HEK293 (cell line): Measurements from ENCODE around the gene INTS2.

ENCODE experiments used
- CTCF ChIA-PET: fragments of 350-600 bp; formaldehyde crosslinking; extraction: SDS; loops from one replicate; lab custom pipeline; 2021; ENCODE audit warnings: antibody characterized with exemption; lab: Yijun Ruan, JAX
- POLR2A ChIA-PET: fragments of 300-600 bp; formaldehyde crosslinking; extraction: SDS; loops from one replicate; lab custom pipeline; 2020; ENCODE audit warnings: antibody characterized with exemption, inconsistent platforms; lab: Yijun Ruan, JAX
- H3K27ac ChIP-seq: fragments of 200-500 bp; sonication (Bioruptor generic); 2 replicates; pipeline ENCODE4 v1.5.1; 2014; ENCODE audit warnings: low read depth, low read length, control low read depth, inconsistent platforms; ENCODE audit errors: extremely low read depth
- H3K36me3 ChIP-seq, 2 experiments: fragments of 200-500 bp in 1 of 2; sonication (Bioruptor generic) in 1 of 2; 1 replicate in 1 of 2; 2 replicates in 1 of 2; pipeline ENCODE4 v1.5.1; 2014 to 2017; ENCODE audit warnings: inconsistent platforms in 2 of 2, low read length in 2 of 2; ENCODE audit not compliant: control insufficient read depth in 2 of 2, insufficient read depth in 1 of 2
- H3K4me1 ChIP-seq: fragments of 200-500 bp; sonication (Bioruptor generic); 2 replicates; pipeline ENCODE4 v1.5.1; 2014; ENCODE audit warnings: mild to moderate bottlenecking, low read length, inconsistent platforms; ENCODE audit not compliant: control insufficient read depth, insufficient read depth
- H3K4me3 ChIP-seq: 2 replicates; pipeline ENCODE4 v1.5.1; 2011; ENCODE audit warnings: low read depth, mild to moderate bottlenecking, control low read depth, low read length, moderate library complexity
- H3K9me3 ChIP-seq: fragments of 200-500 bp; sonication (Bioruptor generic); 2 replicates; pipeline ENCODE4 v1.5.1; 2014; ENCODE audit warnings: low read depth, low read length, inconsistent platforms; ENCODE audit not compliant: control insufficient read depth, insufficient read depth
- IKZF3 ChIP-seq: fragments of 450-650 bp; IDR thresholded peaks from 2 replicates; pipeline ENCODE4 v1.5.0; 2018; ENCODE audit warnings: missing biosample characterization, mild to moderate bottlenecking, missing genetic modification characterization, moderate library complexity
- SALL2 ChIP-seq: fragments of 450-650 bp; formaldehyde crosslinking; IDR thresholded peaks from 2 replicates; pipeline ENCODE4 v1.5.0; 2017; ENCODE audit warnings: missing biosample characterization, mild to moderate bottlenecking, missing genetic modification characterization, borderline replicate concordance
- ZBTB17 ChIP-seq: fragments of 450-650 bp; formaldehyde crosslinking; IDR thresholded peaks from 2 replicates; pipeline ENCODE4 v1.5.1; 2016; ENCODE audit warnings: missing biosample characterization, missing genetic modification characterization
- ZBTB20 ChIP-seq: fragments of 450-650 bp; formaldehyde crosslinking; IDR thresholded peaks from 2 replicates; pipeline ENCODE4 v1.5.1; 2016; ENCODE audit warnings: missing biosample characterization, missing genetic modification characterization
- ZFP69B ChIP-seq: fragments of 450-650 bp; formaldehyde crosslinking; IDR thresholded peaks from 2 replicates; pipeline ENCODE4 v1.5.1; 2016; ENCODE audit warnings: missing biosample characterization, missing genetic modification characterization
- ZNF132 ChIP-seq: fragments of 450-650 bp; formaldehyde crosslinking; IDR thresholded peaks from 2 replicates; pipeline ENCODE4 v1.5.1; 2017; ENCODE audit warnings: missing biosample characterization, missing genetic modification characterization, borderline replicate concordance
- ZNF140 ChIP-seq: fragments of 450-650 bp; formaldehyde crosslinking; IDR thresholded peaks from 2 replicates; pipeline ENCODE4 v1.5.1; 2016; ENCODE audit warnings: missing biosample characterization, missing genetic modification characterization
- ZNF24 ChIP-seq: fragments of 450-650 bp; formaldehyde crosslinking; IDR thresholded peaks from 2 replicates; pipeline ENCODE4 v1.5.1; 2016; ENCODE audit warnings: missing biosample characterization, missing genetic modification characterization
- ZNF274 ChIP-seq, 2 experiments: fragments of 200-500 bp in 1 of 2; fragments of 450-650 bp in 1 of 2; sonication (Bioruptor generic) in 1 of 2; formaldehyde crosslinking in 1 of 2; IDR thresholded peaks; 2 replicates each; pipeline versions ENCODE4 v1.5.1 to v1.6.1; 2014 to 2016; ENCODE audit warnings: borderline replicate concordance in 1 of 2, inconsistent platforms in 1 of 2, low read length in 1 of 2, missing biosample characterization in 1 of 2, missing genetic modification characterization in 1 of 2
- ZNF37A ChIP-seq: fragments of 450-650 bp; IDR thresholded peaks from 2 replicates; pipeline ENCODE4 v1.5.1; 2018; ENCODE audit warnings: missing biosample characterization, missing genetic modification characterization
- ZNF394 ChIP-seq: fragments of 450-650 bp; formaldehyde crosslinking; IDR thresholded peaks from 2 replicates; pipeline ENCODE4 v1.5.1; 2016; ENCODE audit warnings: missing biosample characterization, missing genetic modification characterization, mild to moderate bottlenecking, moderate library complexity, borderline replicate concordance
- ZNF416 ChIP-seq: fragments of 450-650 bp; formaldehyde crosslinking; IDR thresholded peaks from 2 replicates; pipeline ENCODE4 v1.5.1; 2016; ENCODE audit warnings: missing biosample characterization, missing genetic modification characterization
- ZNF549 ChIP-seq: fragments of 450-650 bp; IDR thresholded peaks from 2 replicates; pipeline ENCODE4 v1.5.1; 2018; ENCODE audit warnings: missing biosample characterization, missing genetic modification characterization, mild to moderate bottlenecking, inconsistent platforms, moderate library complexity
- ZNF561 ChIP-seq: fragments of 450-650 bp; IDR thresholded peaks from 2 replicates; pipeline ENCODE4 v1.5.1; 2018; ENCODE audit warnings: missing biosample characterization, missing genetic modification characterization, borderline replicate concordance
- ZXDB ChIP-seq: fragments of 450-650 bp; formaldehyde crosslinking; IDR thresholded peaks from 2 replicates; pipeline ENCODE4 v1.5.1; 2016; ENCODE audit warnings: missing biosample characterization, missing genetic modification characterization
- TF ChIP-seq, protein P1 (sequence below): fragments of 450-650 bp; formaldehyde crosslinking; IDR thresholded peaks from 2 replicates; pipeline ENCODE4 v1.5.1; 2016; ENCODE audit warnings: missing biosample characterization, missing genetic modification characterization
- TF ChIP-seq, protein P2 (sequence below): fragments of 450-650 bp; formaldehyde crosslinking; IDR thresholded peaks from 2 replicates; pipeline ENCODE4 v1.5.1; 2016; ENCODE audit warnings: missing biosample characterization, missing genetic modification characterization
- TF ChIP-seq, protein P3 (sequence below): fragments of 450-650 bp; formaldehyde crosslinking; IDR thresholded peaks from 2 replicates; pipeline ENCODE4 v1.5.1; 2016; ENCODE audit warnings: missing biosample characterization, missing genetic modification characterization
- TF ChIP-seq, protein P4 (sequence below): fragments of 450-650 bp; IDR thresholded peaks from 2 replicates; pipeline ENCODE4 v1.5.1; 2018; ENCODE audit warnings: missing biosample characterization, mild to moderate bottlenecking, missing genetic modification characterization
- TF ChIP-seq, protein P5 (sequence below): fragments of 450-650 bp; formaldehyde crosslinking; IDR thresholded peaks from 2 replicates; pipeline ENCODE4 v1.5.1; 2016; ENCODE audit warnings: missing biosample characterization, missing genetic modification characterization

The INTS2 gene, protein sequence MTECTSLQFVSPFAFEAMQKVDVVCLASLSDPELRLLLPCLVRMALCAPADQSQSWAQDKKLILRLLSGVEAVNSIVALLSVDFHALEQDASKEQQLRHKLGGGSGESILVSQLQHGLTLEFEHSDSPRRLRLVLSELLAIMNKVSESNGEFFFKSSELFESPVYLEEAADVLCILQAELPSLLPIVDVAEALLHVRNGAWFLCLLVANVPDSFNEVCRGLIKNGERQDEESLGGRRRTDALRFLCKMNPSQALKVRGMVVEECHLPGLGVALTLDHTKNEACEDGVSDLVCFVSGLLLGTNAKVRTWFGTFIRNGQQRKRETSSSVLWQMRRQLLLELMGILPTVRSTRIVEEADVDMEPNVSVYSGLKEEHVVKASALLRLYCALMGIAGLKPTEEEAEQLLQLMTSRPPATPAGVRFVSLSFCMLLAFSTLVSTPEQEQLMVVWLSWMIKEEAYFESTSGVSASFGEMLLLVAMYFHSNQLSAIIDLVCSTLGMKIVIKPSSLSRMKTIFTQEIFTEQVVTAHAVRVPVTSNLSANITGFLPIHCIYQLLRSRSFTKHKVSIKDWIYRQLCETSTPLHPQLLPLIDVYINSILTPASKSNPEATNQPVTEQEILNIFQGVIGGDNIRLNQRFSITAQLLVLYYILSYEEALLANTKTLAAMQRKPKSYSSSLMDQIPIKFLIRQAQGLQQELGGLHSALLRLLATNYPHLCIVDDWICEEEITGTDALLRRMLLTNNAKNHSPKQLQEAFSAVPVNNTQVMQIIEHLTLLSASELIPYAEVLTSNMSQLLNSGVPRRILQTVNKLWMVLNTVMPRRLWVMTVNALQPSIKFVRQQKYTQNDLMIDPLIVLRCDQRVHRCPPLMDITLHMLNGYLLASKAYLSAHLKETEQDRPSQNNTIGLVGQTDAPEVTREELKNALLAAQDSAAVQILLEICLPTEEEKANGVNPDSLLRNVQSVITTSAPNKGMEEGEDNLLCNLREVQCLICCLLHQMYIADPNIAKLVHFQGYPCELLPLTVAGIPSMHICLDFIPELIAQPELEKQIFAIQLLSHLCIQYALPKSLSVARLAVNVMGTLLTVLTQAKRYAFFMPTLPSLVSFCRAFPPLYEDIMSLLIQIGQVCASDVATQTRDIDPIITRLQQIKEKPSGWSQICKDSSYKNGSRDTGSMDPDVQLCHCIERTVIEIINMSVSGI

DNA sequence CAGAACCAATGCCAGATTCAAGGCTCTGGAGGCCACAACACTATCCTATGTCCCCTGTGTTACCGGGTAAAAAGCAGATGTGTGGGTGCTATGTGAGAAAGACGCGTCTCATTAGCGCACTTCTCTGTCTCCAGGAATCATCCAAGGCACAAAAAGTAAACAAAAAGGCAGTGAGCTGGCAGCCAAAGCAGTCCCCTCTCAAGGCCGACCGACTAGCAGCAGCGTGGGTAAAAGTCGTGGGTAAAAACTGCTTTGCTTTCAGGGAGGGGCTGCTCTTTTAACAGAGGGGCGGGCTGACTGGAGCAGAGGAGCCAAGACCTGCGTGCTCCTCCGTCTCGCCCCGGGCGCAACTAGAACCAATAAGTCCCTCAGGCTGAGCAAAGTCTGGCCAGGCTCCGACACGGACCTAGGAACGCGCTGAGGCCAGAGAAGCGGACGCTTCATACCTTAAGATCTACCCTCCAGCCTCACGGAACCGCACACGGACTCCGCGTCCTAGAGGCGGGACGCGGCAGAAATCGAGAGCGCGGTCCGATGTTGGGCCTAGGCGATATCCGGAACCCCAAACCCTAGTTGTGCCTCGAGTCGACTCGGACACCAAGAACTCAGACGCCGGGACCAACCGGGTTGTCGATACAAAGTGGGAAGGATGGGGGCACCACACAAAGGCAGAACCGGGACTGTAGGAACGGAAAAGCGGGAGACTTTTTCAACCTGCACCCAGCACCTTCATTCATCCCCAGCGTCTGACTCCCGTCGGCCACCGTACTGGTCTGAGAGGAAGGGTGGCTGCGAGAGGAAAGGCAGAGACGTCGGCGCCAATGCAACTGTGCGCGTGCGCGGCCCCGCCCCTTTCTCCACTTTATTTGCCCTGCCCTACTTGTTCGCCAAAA, at the start of gene INTS2:
Gene INTS2, minus strand, starts transcription at position 775 of the 893 bp plus-strand sequence. CDS start 1,338 bp downstream, outside the sequence.
- peak within 1 kb of the TSS; percentile 93 for H3K4me3 ChIP-seq
- ChIA-PET CTCF (interaction anchor here (1.0 to 1.6 kb wide), 2 partner anchors 182 to 292 kb away, joined by 3 to 4 read pairs; no protein-coding TSS in a partner anchor), POLR2A (interaction anchor here (0.5 to 4.2 kb wide), 11 partner anchors 9 to 415 kb away, joined by 3 to 18 read pairs (median 4); partner anchors contain the start of genes BRIP1 and MED13)
- H3K4me1 ChIP-seq, result peaks cover 6% of the 10 kb centered on the region; the same call in 1 of the 2 replicates
- H3K9me3 ChIP-seq, result no peaks in the 10 kb centered on the region
- peak within 1 kb of the TSS; percentile 79 for H3K27ac ChIP-seq
- H3K36me3 ChIP-seq, result peaks cover 22 to 31% of the 10 kb centered on the region in 2 experiments
- TF ChIP-seq ZNF561 (tag by site-specific recombination) (peak; percentile 93), IKZF3 (no peak; the same call in 1 of the 2 replicates), ZNF140 (no peak), ZNF394 (peak; percentile 86), ZFP69B (peak; percentile 89), ZBTB17 (tag by site-specific recombination) (peak; percentile 93), ZNF274 (IDR thresholded peaks at IDR 0.05; ENCODE audit: low read length) (no peak), ZNF274 (tag by site-specific recombination; IDR thresholded peaks at IDR 0.05; ENCODE audit: borderline replicate concordance) (no peak), ZBTB20 (tag by site-specific recombination) (peak; percentile 85), ZNF37A (tag by site-specific recombination) (no peak), SALL2 (tag by site-specific recombination) (no peak), ZNF549 (tag by site-specific recombination) (no peak), ZXDB (peak; percentile 96), ZNF132 (tag by site-specific recombination) (no peak), ZNF24 (peak; percentile 96), ZNF416 (no peak)
- TF ChIP-seq, protein P1, sequence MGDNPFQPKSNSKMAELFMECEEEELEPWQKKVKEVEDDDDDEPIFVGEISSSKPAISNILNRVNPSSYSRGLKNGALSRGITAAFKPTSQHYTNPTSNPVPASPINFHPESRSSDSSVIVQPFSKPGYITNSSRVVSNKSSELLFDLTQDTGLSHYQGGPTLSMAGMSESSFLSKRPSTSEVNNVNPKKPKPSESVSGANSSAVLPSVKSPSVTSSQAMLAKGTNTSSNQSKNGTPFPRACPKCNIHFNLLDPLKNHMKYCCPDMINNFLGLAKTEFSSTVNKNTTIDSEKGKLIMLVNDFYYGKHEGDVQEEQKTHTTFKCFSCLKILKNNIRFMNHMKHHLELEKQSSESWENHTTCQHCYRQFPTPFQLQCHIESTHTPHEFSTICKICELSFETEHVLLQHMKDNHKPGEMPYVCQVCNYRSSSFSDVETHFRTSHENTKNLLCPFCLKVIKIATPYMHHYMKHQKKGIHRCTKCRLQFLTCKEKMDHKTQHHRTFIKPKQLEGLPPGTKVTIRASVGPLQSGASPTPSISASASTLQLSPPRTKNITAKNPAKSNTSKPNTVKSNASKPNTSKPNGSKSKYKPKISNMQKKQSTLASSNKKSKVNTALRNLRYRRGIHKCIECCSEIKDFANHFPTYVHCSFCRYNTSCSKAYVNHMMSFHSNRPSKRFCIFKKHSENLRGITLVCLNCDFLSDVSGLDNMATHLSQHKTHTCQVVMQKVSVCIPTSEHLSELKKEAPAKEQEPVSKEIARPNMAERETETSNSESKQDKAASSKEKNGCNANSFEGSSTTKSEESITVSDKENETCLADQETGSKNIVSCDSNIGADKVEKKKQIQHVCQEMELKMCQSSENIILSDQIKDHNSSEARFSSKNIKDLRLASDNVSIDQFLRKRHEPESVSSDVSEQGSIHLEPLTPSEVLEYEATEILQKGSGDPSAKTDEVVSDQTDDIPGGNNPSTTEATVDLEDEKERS (tag by site-specific recombination), result peak; percentile 82; the same call in 1 of the 2 replicates
- TF ChIP-seq, protein P2, sequence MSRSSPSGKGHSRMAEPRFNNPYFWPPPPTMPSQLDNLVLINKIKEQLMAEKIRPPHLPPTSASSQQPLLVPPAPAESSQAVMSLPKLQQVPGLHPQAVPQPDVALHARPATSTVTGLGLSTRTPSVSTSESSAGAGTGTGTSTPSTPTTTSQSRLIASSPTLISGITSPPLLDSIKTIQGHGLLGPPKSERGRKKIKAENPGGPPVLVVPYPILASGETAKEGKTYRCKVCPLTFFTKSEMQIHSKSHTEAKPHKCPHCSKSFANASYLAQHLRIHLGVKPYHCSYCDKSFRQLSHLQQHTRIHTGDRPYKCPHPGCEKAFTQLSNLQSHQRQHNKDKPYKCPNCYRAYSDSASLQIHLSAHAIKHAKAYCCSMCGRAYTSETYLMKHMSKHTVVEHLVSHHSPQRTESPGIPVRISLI (tag by site-specific recombination), result peak; percentile 92
- TF ChIP-seq, protein P3, sequence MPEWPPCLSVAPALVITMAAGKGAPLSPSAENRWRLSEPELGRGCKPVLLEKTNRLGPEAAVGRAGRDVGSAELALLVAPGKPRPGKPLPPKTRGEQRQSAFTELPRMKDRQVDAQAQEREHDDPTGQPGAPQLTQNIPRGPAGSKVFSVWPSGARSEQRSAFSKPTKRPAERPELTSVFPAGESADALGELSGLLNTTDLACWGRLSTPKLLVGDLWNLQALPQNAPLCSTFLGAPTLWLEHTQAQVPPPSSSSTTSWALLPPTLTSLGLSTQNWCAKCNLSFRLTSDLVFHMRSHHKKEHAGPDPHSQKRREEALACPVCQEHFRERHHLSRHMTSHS, result no peak
- TF ChIP-seq, protein P4, sequence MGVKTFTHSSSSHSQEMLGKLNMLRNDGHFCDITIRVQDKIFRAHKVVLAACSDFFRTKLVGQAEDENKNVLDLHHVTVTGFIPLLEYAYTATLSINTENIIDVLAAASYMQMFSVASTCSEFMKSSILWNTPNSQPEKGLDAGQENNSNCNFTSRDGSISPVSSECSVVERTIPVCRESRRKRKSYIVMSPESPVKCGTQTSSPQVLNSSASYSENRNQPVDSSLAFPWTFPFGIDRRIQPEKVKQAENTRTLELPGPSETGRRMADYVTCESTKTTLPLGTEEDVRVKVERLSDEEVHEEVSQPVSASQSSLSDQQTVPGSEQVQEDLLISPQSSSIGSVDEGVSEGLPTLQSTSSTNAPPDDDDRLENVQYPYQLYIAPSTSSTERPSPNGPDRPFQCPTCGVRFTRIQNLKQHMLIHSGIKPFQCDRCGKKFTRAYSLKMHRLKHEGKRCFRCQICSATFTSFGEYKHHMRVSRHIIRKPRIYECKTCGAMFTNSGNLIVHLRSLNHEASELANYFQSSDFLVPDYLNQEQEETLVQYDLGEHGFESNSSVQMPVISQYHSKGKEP, result no peak
- TF ChIP-seq, protein P5, sequence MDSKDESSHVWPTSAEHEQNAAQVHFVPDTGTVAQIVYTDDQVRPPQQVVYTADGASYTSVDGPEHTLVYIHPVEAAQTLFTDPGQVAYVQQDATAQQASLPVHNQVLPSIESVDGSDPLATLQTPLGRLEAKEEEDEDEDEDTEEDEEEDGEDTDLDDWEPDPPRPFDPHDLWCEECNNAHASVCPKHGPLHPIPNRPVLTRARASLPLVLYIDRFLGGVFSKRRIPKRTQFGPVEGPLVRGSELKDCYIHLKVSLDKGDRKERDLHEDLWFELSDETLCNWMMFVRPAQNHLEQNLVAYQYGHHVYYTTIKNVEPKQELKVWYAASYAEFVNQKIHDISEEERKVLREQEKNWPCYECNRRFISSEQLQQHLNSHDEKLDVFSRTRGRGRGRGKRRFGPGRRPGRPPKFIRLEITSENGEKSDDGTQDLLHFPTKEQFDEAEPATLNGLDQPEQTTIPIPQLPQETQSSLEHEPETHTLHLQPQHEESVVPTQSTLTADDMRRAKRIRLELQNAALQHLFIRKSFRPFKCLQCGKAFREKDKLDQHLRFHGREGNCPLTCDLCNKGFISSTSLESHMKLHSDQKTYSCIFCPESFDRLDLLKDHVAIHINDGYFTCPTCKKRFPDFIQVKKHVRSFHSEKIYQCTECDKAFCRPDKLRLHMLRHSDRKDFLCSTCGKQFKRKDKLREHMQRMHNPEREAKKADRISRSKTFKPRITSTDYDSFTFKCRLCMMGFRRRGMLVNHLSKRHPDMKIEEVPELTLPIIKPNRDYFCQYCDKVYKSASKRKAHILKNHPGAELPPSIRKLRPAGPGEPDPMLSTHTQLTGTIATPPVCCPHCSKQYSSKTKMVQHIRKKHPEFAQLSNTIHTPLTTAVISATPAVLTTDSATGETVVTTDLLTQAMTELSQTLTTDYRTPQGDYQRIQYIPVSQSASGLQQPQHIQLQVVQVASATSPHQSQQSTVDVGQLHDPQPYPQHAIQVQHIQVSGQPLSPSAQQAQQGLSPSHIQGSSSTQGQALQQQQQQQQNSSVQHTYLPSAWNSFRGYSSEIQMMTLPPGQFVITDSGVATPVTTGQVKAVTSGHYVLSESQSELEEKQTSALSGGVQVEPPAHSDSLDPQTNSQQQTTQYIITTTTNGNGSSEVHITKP (tag by site-specific recombination), result peak; percentile 76
